ENCODE measurements around the gene IPO4. TPM values are rescaled to one million over a fixed set of nuclear protein-coding genes. Genes with fewer than 3 reads are reported as not detected.

The IPO4 gene
- total and polyA plus RNA-seq, 2 of the 4 experiments (the other 2 are of a cell fraction): 37.6 to 39.4 TPM

Small RNA genes within 50 kb of the gene (microRNA-seq; reads per million reads assigned to microRNA genes)
- gene AL136295.4 (ENCODE audit: insufficient read depth, insufficient read length) (not detected), gene CHMP4A (ENCODE audit: insufficient read depth, insufficient read length) (not detected), gene IPO4 (ENCODE audit: insufficient read depth, insufficient read length) (not detected), gene IRF9 (ENCODE audit: insufficient read depth, insufficient read length) (not detected), gene MDP1 (ENCODE audit: insufficient read depth, insufficient read length) (not detected), gene MIR7703 (ENCODE audit: unreplicated experiment) (not detected), gene RNA5SP383 (ENCODE audit: insufficient read depth, insufficient read length) (not detected)

Small RNA genes within 50 kb of the gene (small RNA-seq; reads per million reads assigned to genes)
- 0 to 0.41 (median 0) reads per million in 5 experiments for gene AL136295.4
- gene CHMP4A: 0 to 0.04 (median 0) reads per million in 5 experiments
- 0 to 0.04 (median 0) reads per million in 5 experiments for gene IPO4
- gene IRF9: 0 to 0.14 (median 0) reads per million in 5 experiments
- 0 reads per million in 5 experiments for gene MDP1
- gene RNA5SP383: 0 to 25.3 (median 1.1) reads per million in 5 experiments

Other genes with a start within 250 kb of the IPO4 start
Only the 30 nearest of the 34 such genes appear.
- gene DHRS4L2, start 199.9 kb downstream of the IPO4 start, total RNA-seq (2012; rRNA removed): 11.1 and 12.5 TPM in 2 replicates
- 17.3 and 19.6 TPM in 2 replicates for gene DHRS4L2, start 199.9 kb downstream of the IPO4 start, polyA plus RNA-seq (2012; rRNA removed)
- under 0.01 TPM in 1 of 2 replicates, not detected in the other for gene CARMIL3, start 136.8 kb downstream of the IPO4 start, total RNA-seq (2012; rRNA removed)
- 0.03 TPM in 1 of 2 replicates, not detected in the other for gene CARMIL3, start 136.8 kb downstream of the IPO4 start, polyA plus RNA-seq (2012; rRNA removed)
- not detected in 2 replicates for gene CPNE6, start 117.3 kb downstream of the IPO4 start, total RNA-seq (2012; rRNA removed)
- not detected in 2 replicates for gene CPNE6, start 117.3 kb downstream of the IPO4 start, polyA plus RNA-seq (2012; rRNA removed)
- 11.1 and 13.4 TPM in 2 replicates for gene PCK2, start 94.5 kb downstream of the IPO4 start, total RNA-seq (2012; rRNA removed)
- 23.9 and 29.4 TPM in 2 replicates for gene PCK2, start 94.5 kb downstream of the IPO4 start, polyA plus RNA-seq (2012; rRNA removed)
- 46.7 and 52.0 TPM in 2 replicates for gene DCAF11, start 74.0 kb downstream of the IPO4 start, total RNA-seq (2012; rRNA removed)
- gene DCAF11, start 74.0 kb downstream of the IPO4 start, polyA plus RNA-seq (2012; rRNA removed): 19.0 and 21.0 TPM in 2 replicates
- 0.18 and 0.28 TPM in 2 replicates for gene NRL, start 73.9 kb downstream of the IPO4 start, total RNA-seq (2012; rRNA removed)
- gene NRL, start 73.9 kb downstream of the IPO4 start, polyA plus RNA-seq (2012; rRNA removed): 0.70 and 0.85 TPM in 2 replicates
- not detected in 2 replicates for gene FITM1, start 58.2 kb downstream of the IPO4 start, total RNA-seq (2012; rRNA removed)
- not detected in 2 replicates for gene FITM1, start 58.2 kb downstream of the IPO4 start, polyA plus RNA-seq (2012; rRNA removed)
- gene PSME1, start 52.6 kb downstream of the IPO4 start, total RNA-seq (2012; rRNA removed): 42.8 and 55.3 TPM in 2 replicates
- 97.9 and 106 TPM in 2 replicates for gene PSME1, start 52.6 kb downstream of the IPO4 start, polyA plus RNA-seq (2012; rRNA removed)
- gene EMC9, start 47.2 kb downstream of the IPO4 start, total RNA-seq (2012; rRNA removed): 15.0 and 15.1 TPM in 2 replicates
- 19.2 and 21.6 TPM in 2 replicates for gene EMC9, start 47.2 kb downstream of the IPO4 start, polyA plus RNA-seq (2012; rRNA removed)
- 92.2 and 104 TPM in 2 replicates for gene PSME2, start 42.2 kb downstream of the IPO4 start, total RNA-seq (2012; rRNA removed)
- gene PSME2, start 42.2 kb downstream of the IPO4 start, polyA plus RNA-seq (2012; rRNA removed): 141 and 171 TPM in 2 replicates
- 26.1 and 37.5 TPM in 2 replicates for gene RNF31, start 41.3 kb downstream of the IPO4 start, total RNA-seq (2012; rRNA removed)
- gene RNF31, start 41.3 kb downstream of the IPO4 start, polyA plus RNA-seq (2012; rRNA removed): 28.9 and 31.6 TPM in 2 replicates
- gene IRF9, start 27.6 kb downstream of the IPO4 start, total RNA-seq (2012; rRNA removed): 29.7 and 34.6 TPM in 2 replicates
- gene IRF9, start 27.6 kb downstream of the IPO4 start, polyA plus RNA-seq (2012; rRNA removed): 23.2 and 25.6 TPM in 2 replicates
- 0.36 and 0.56 TPM in 2 replicates for gene REC8, start 16.7 kb downstream of the IPO4 start, total RNA-seq (2012; rRNA removed)
- gene REC8, start 16.7 kb downstream of the IPO4 start, polyA plus RNA-seq (2012; rRNA removed): 3.5 and 3.6 TPM in 2 replicates
- 51.9 and 65.6 TPM in 2 replicates for gene TM9SF1, start 6.6 kb upstream of the IPO4 start, total RNA-seq (2012; rRNA removed)
- gene TM9SF1, start 6.6 kb upstream of the IPO4 start, polyA plus RNA-seq (2012; rRNA removed): 40.4 and 40.9 TPM in 2 replicates
- gene TSSK4, start 16.9 kb upstream of the IPO4 start, total RNA-seq (2012; rRNA removed): under 0.01 TPM in 1 of 2 replicates, not detected in the other
- gene TSSK4, start 16.9 kb upstream of the IPO4 start, polyA plus RNA-seq (2012; rRNA removed): 0.07 TPM in 1 of 2 replicates, not detected in the other
- gene CHMP4A, start 24.7 kb upstream of the IPO4 start, total RNA-seq (2012; rRNA removed): 22.0 and 31.7 TPM in 2 replicates
- gene CHMP4A, start 24.7 kb upstream of the IPO4 start, polyA plus RNA-seq (2012; rRNA removed): 63.8 and 66.4 TPM in 2 replicates
- 15.1 and 16.7 TPM in 2 replicates for gene MDP1, start 27.2 kb upstream of the IPO4 start, total RNA-seq (2012; rRNA removed)
- 16.7 and 17.8 TPM in 2 replicates for gene MDP1, start 27.2 kb upstream of the IPO4 start, polyA plus RNA-seq (2012; rRNA removed)
- gene NEDD8, start 43.6 kb upstream of the IPO4 start, total RNA-seq (2012; rRNA removed): 167 and 224 TPM in 2 replicates
- 375 and 393 TPM in 2 replicates for gene NEDD8, start 43.6 kb upstream of the IPO4 start, polyA plus RNA-seq (2012; rRNA removed)
- gene GMPR2, start 44.1 kb upstream of the IPO4 start, total RNA-seq (2012; rRNA removed): 56.1 and 92.5 TPM in 2 replicates
- 63.7 and 65.7 TPM in 2 replicates for gene GMPR2, start 44.1 kb upstream of the IPO4 start, polyA plus RNA-seq (2012; rRNA removed)
- 21.1 and 26.9 TPM in 2 replicates for gene TINF2, start 53.8 kb upstream of the IPO4 start, total RNA-seq (2012; rRNA removed)
- 30.0 and 33.0 TPM in 2 replicates for gene TINF2, start 53.8 kb upstream of the IPO4 start, polyA plus RNA-seq (2012; rRNA removed)
- 0.56 and 0.72 TPM in 2 replicates for gene TGM1, start 74.4 kb upstream of the IPO4 start, total RNA-seq (2012; rRNA removed)
- gene TGM1, start 74.4 kb upstream of the IPO4 start, polyA plus RNA-seq (2012; rRNA removed): 2.7 and 3.3 TPM in 2 replicates
- 25.6 and 27.2 TPM in 2 replicates for gene RABGGTA, start 82.8 kb upstream of the IPO4 start, total RNA-seq (2012; rRNA removed)
- gene RABGGTA, start 82.8 kb upstream of the IPO4 start, polyA plus RNA-seq (2012; rRNA removed): 55.6 and 64.0 TPM in 2 replicates
- gene DHRS1, start 111.0 kb upstream of the IPO4 start, total RNA-seq (2012; rRNA removed): 13.1 and 15.8 TPM in 2 replicates
- 34.7 and 38.6 TPM in 2 replicates for gene DHRS1, start 111.0 kb upstream of the IPO4 start, polyA plus RNA-seq (2012; rRNA removed)
- gene NOP9, start 111.0 kb upstream of the IPO4 start, total RNA-seq (2012; rRNA removed): 22.5 and 25.8 TPM in 2 replicates
- 11.7 and 11.8 TPM in 2 replicates for gene NOP9, start 111.0 kb upstream of the IPO4 start, polyA plus RNA-seq (2012; rRNA removed)
- under 0.01 TPM in 2 replicates for gene CIDEB, start 119.2 kb upstream of the IPO4 start, total RNA-seq (2012; rRNA removed)
- 0.19 TPM in 2 replicates for gene CIDEB, start 119.2 kb upstream of the IPO4 start, polyA plus RNA-seq (2012; rRNA removed)
- gene LTB4R2, start 121.3 kb upstream of the IPO4 start, total RNA-seq (2012; rRNA removed): 0.56 and 0.72 TPM in 2 replicates
- 1.7 and 2.0 TPM in 2 replicates for gene LTB4R2, start 121.3 kb upstream of the IPO4 start, polyA plus RNA-seq (2012; rRNA removed)
- 0.18 and 0.28 TPM in 2 replicates for gene LTB4R, start 122.7 kb upstream of the IPO4 start, total RNA-seq (2012; rRNA removed)
- gene LTB4R, start 122.7 kb upstream of the IPO4 start, polyA plus RNA-seq (2012; rRNA removed): 2.3 TPM in 2 replicates
- gene ADCY4, start 146.3 kb upstream of the IPO4 start, total RNA-seq (2012; rRNA removed): not detected in 2 replicates
- 0.04 TPM in 1 of 2 replicates, not detected in the other for gene ADCY4, start 146.3 kb upstream of the IPO4 start, polyA plus RNA-seq (2012; rRNA removed)
- gene RIPK3, start 151.2 kb upstream of the IPO4 start, total RNA-seq (2012; rRNA removed): not detected in 2 replicates
- gene RIPK3, start 151.2 kb upstream of the IPO4 start, polyA plus RNA-seq (2012; rRNA removed): 0.09 TPM in 1 of 2 replicates, not detected in the other
- 13.6 and 15.6 TPM in 2 replicates for gene NFATC4, start 179.4 kb upstream of the IPO4 start, total RNA-seq (2012; rRNA removed)
- gene NFATC4, start 179.4 kb upstream of the IPO4 start, polyA plus RNA-seq (2012; rRNA removed): 35.8 and 38.4 TPM in 2 replicates